Omental fat pad (tissue), 4 donors: ENCODE measurements around the gene TRAPPC13. TPM values are rescaled to one million over a fixed set of nuclear protein-coding genes. Genes with fewer than 3 reads are reported as not detected.

Experiments
- ATAC-seq: fragments of 150-250 bp; one replicate; pipeline ENCODE4 v1.9.1; 2016; ENCODE audit warnings: mild to moderate bottlenecking, moderate library complexity; ENCODE audit not compliant: low FRiP score
- DNase-seq: peaks from one replicate; pipeline ENCODE4 v3.0.0-alpha.2; 2019; ENCODE audit warnings: low spot score
- CTCF ChIP-seq, 3 donors: fragments of 450-650 bp; IDR thresholded peaks; one replicate each; pipeline ENCODE4 v1.5.1; 2016 to 2017; ENCODE audit warnings: antibody characterized with exemption in 3 of 3, mild to moderate bottlenecking in 3 of 3, moderate library complexity in 2 of 3
- small RNA-seq: library from RNA; depleted of rRNA; stranded (forward); fragments of <200 nt; gene quantifications from one replicate; pipeline ENCODE3, GENCODE V24; 2016
- total RNA-seq, 4 donors: library from RNA; depleted of rRNA; stranded (reverse); fragments of >200 nt; gene quantifications; one replicate each; pipeline ENCODE4 v1.1.0, GENCODE V29; 2016

TRAPPC13 gene
- total RNA-seq, 4 donors from 2014 or later = 10.2 to 16.1 (median 12.4) TPM

GRCh38 chr5:65704621-65705239, 79.9 kb downstream of the TRAPPC13 start:
- ATAC-seq (no peak), DNase-seq (no peak)
- TF ChIP-seq CTCF (IDR thresholded peaks at IDR 0.05) = no peak

DNA sequence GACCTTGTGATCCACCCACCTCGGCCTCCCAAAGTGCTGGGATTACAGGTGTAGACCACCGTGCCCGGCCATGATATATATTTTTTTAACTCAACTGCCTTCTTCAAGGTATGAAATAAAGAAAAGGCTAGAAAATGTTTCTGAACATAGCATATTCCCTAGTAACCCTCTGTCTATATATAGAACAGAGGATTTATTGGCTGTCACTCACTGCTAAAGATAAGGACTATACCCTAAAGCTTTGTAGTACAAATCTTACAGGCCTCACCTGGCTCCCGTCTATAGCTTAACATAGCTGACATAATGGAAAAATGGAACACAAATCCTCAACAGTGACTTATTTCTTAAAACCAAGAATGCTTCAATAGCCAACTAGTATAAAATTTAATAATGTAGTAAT, 82.8 kb downstream of the TRAPPC13 start:
- no peak for TF ChIP-seq CTCF (IDR thresholded peaks at IDR 0.05)

DNA sequence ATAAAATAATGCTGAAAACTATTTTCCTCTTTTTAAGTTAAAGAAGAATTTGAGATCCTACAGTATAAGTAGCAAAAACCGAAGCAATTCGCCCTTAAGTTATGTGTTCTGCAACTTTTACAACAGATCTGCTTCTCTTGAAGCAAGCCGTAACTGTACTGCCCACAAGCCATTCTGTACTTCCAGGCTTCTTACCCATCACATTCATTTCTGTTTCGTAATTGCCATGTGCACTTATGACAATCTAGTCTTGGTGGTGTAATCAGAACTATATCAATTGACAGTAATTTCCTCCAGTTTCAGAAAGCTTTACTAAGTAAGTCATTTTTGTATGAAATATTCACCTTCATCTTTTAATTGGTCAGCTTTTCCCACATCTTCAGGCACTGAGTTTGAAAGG, 83.3 kb downstream of the TRAPPC13 start:
- no peak for TF ChIP-seq CTCF (IDR thresholded peaks at IDR 0.05)
- DNase-seq = no peak
- no peak for ATAC-seq

More for the DNA sequence above, 82.8 kb downstream of the TRAPPC13 start:
- ATAC-seq (no peak), DNase-seq (no peak)

Small RNA genes lying within 50 kb of the gene (small RNA-seq; reads per million reads assigned to genes)
- gene RNU6-540P = not detected

Other genes with a start within 250 kb of the TRAPPC13 start
- 1 to 10 TPM; 1.8 to 8.0 (median 3.0) TPM for gene ADAMTS6, start 143.1 kb upstream of the TRAPPC13 start, total RNA-seq
- 1 to 10 TPM; 1.0 to 1.9 (median 1.3) TPM for gene CENPK, start 61.9 kb upstream of the TRAPPC13 start, total RNA-seq
- 10 to 100 TPM; 20.9 to 71.2 (median 28.4) TPM for gene PPWD1, start 61.7 kb upstream of the TRAPPC13 start, total RNA-seq
- 10 to 100 TPM in 3 of 4 donors, 1 to 10 TPM in 1; 9.1 to 19.4 (median 14.6) TPM for gene TRIM23, start 694 bp upstream of the TRAPPC13 start, total RNA-seq
- gene SHLD3, start within 50 bp of the TRAPPC13 start, total RNA-seq = 1 to 10 TPM; 2.3 to 4.1 (median 3.4) TPM
- 10 to 100 TPM in 2 of 4 donors, 1 to 10 TPM in 2; 5.7 to 12.6 (median 10.4) TPM for gene SGTB, start 97.1 kb downstream of the TRAPPC13 start, total RNA-seq
- gene NLN, start 97.2 kb downstream of the TRAPPC13 start, total RNA-seq = 10 to 100 TPM in 3 of 4 donors, 1 to 10 TPM in 1; 8.4 to 31.6 (median 14.5) TPM